SK-N-SH (cell line): ENCODE results near the gene NOX5. TPM values are rescaled to one million over a fixed set of nuclear protein-coding genes. Genes with fewer than 3 reads are reported as not detected.

ENCODE experiments used
- CTCF ChIA-PET: fragments of 300-600, 350-600 bp; formaldehyde crosslinking; extraction: SDS; loops from one replicate; lab custom pipeline; 2021; lab: Yijun Ruan, JAX
- POLR2A ChIA-PET: fragments of 350-600 bp; sonication (Branson Sonifier 250); formaldehyde crosslinking; extraction: SDS; loops from one replicate; lab custom pipeline; 2020; ENCODE audit warnings: antibody characterized with exemption, inconsistent platforms; lab: Yijun Ruan, JAX
- DNase-seq: peaks from one replicate; pipeline ENCODE4 v3.0.0; 2012
- H2AFZ ChIP-seq: fragments of 200-600 bp; sonication (generic); 2 replicates; pipeline ENCODE4 v1.8.1; 2016; ENCODE audit warnings: antibody characterized with exemption, mild to moderate bottlenecking, low read depth
- H3F3A ChIP-seq: fragments of 200-600 bp; sonication (generic); replicated peaks from 2 replicates; pipeline ENCODE3; 2016; ENCODE audit warnings: antibody characterized with exemption, mild to moderate bottlenecking; ENCODE audit not compliant: insufficient read depth
- H3K27ac ChIP-seq, 2 experiments: fragments of 200-500 bp in 1 of 2; fragments of 200-600 bp in 1 of 2; sonication (Bioruptor generic) in 1 of 2; sonication (generic), shearing (Covaris generic) in 1 of 2; 2 replicates each; pipeline versions ENCODE4 v1.5.1 to v1.6.1; 2014 to 2016; ENCODE audit warnings: low read depth in 2 of 2, inconsistent platforms in 1 of 2, low read length in 1 of 2, mild to moderate bottlenecking in 1 of 2, mixed read lengths in 1 of 2
- H3K27me3 ChIP-seq: fragments of 200-600 bp; sonication (generic), shearing (Covaris generic); 2 replicates; pipeline ENCODE4 v1.6.1; 2016; ENCODE audit warnings: mixed run types; ENCODE audit not compliant: insufficient read depth
- H3K36me3 ChIP-seq, 2 experiments: fragments of 200-500 bp in 1 of 2; fragments of 200-600 bp in 1 of 2; sonication (Bioruptor generic) in 1 of 2; sonication (generic) in 1 of 2; replicated peaks in 1 of 2; 2 replicates each; pipeline versions ENCODE3 to v1.5.1; 2014 to 2016; ENCODE audit warnings: low read length in 1 of 2, mild to moderate bottlenecking in 1 of 2; ENCODE audit not compliant: insufficient read depth in 2 of 2, control insufficient read depth in 1 of 2
- H3K4me1 ChIP-seq, 2 experiments: fragments of 200-500 bp in 1 of 2; fragments of 200-600 bp in 1 of 2; sonication (Bioruptor generic) in 1 of 2; sonication (generic), shearing (Covaris generic) in 1 of 2; 2 replicates each; pipeline versions ENCODE4 v1.5.1 to v1.6.1; 2014 to 2016; ENCODE audit warnings: low read depth in 1 of 2, low read length in 1 of 2, mixed run types in 1 of 2; ENCODE audit not compliant: insufficient read depth in 2 of 2, control insufficient read depth in 1 of 2
- H3K4me2 ChIP-seq: fragments of 200-600 bp; sonication (generic), shearing (Covaris generic); 2 replicates; pipeline ENCODE4 v1.6.1; 2017; ENCODE audit warnings: mixed run types
- H3K4me3 ChIP-seq, 2 experiments: fragments of 200-500 bp in 1 of 2; fragments of 200-600 bp in 1 of 2; sonication (Bioruptor generic) in 1 of 2; sonication (generic), shearing (Covaris generic) in 1 of 2; 2 replicates each; pipeline versions ENCODE4 v1.5.1 to v1.8.1; 2014 to 2016; ENCODE audit warnings: low read depth in 2 of 2, inconsistent platforms in 1 of 2, low read length in 1 of 2, mild to moderate bottlenecking in 1 of 2, mixed read lengths in 1 of 2, moderate library complexity in 1 of 2
- H3K79me2 ChIP-seq: fragments of 200-600 bp; sonication (generic); 2 replicates; pipeline ENCODE4 v1.8.1; 2017; ENCODE audit warnings: mild to moderate bottlenecking; ENCODE audit not compliant: insufficient read depth
- H3K9ac ChIP-seq: fragments of 200-600 bp; sonication (generic); 2 replicates; pipeline ENCODE4 v1.6.1; 2017; ENCODE audit warnings: mixed run types
- H3K9me2 ChIP-seq: fragments of 200-600 bp; sonication (generic); 2 replicates; pipeline ENCODE4 v1.6.1; 2017; ENCODE audit warnings: mixed run types
- H3K9me3 ChIP-seq: fragments of 200-600 bp; sonication (generic); 2 replicates; pipeline ENCODE4 v1.6.1; 2017; ENCODE audit warnings: mixed run types, mild to moderate bottlenecking, moderate library complexity
- H4K20me1 ChIP-seq: fragments of 200-600 bp; sonication (generic); 2 replicates; pipeline ENCODE4 v1.6.1; 2017; ENCODE audit warnings: mild to moderate bottlenecking, mixed run types; ENCODE audit not compliant: insufficient read depth
- GABPA ChIP-seq: IDR thresholded peaks from 2 replicates; pipeline ENCODE4 v1.4.0; 2012; ENCODE audit warnings: low read depth, mild to moderate bottlenecking
- GATA2 ChIP-seq: sonication (generic); formaldehyde crosslinking; IDR thresholded peaks from 2 replicates; pipeline ENCODE4 v1.5.0; 2020; ENCODE audit warnings: mild to moderate bottlenecking, missing genetic modification reagents
- MXI1 ChIP-seq: IDR thresholded peaks from 2 replicates; pipeline ENCODE4 v1.6.1; 2012; ENCODE audit warnings: mild to moderate bottlenecking, low read depth, low read length, improper control_type of control experiment
- PBX3 ChIP-seq: IDR thresholded peaks from 2 replicates; pipeline ENCODE4; 2012
- POLR2AphosphoS5 ChIP-seq: IDR thresholded peaks from 2 replicates; pipeline ENCODE4 v1.6.1; 2012; ENCODE audit warnings: low read depth, low read length
- RCOR1 ChIP-seq: fragments of 150-350 bp; IDR thresholded peaks from 2 replicates; pipeline ENCODE4 v1.6.1; 2017; ENCODE audit warnings: antibody characterized with exemption, low read length
- REST ChIP-seq: IDR thresholded peaks from 2 replicates; pipeline ENCODE4 v1.6.1; 2012; ENCODE audit warnings: mild to moderate bottlenecking, low read depth, low read length, moderate library complexity
- RXRA ChIP-seq: IDR thresholded peaks from 2 replicates; pipeline ENCODE4 v1.4.0; 2012; ENCODE audit warnings: low read depth, mild to moderate bottlenecking, borderline replicate concordance
- SIN3A ChIP-seq: IDR thresholded peaks from 2 replicates; pipeline ENCODE4 v1.6.1; 2012; ENCODE audit warnings: low read depth, mild to moderate bottlenecking, low read length, moderate library complexity, borderline replicate concordance
- SMC3 ChIP-seq: IDR thresholded peaks from 2 replicates; pipeline ENCODE4 v1.6.1; 2012; ENCODE audit warnings: low read depth, low read length, improper control_type of control experiment
- TEAD4 ChIP-seq: IDR thresholded peaks from 2 replicates; pipeline ENCODE4 v1.4.0; 2012; ENCODE audit warnings: mild to moderate bottlenecking, borderline replicate concordance; ENCODE audit not compliant: insufficient read depth
- WGBS: methylation state at CpG from one replicate; pipeline ENCODE4 v1.1.6; 2017; ENCODE audit warnings: low lambda C conversion rate; 5-methylcytosine and 5-hydroxymethylcytosine counted together
- polyA plus RNA-seq, 3 experiments: library from polyadenylated mRNA; depleted of rRNA; stranded (reverse); fragments of >200 nt; gene quantifications; 2 replicates each; pipeline ENCODE4 v1.2.3, GENCODE V29; 2012
- TF ChIP-seq, protein P1 (sequence below): fragments of 200-600 bp; sonication (generic); IDR thresholded peaks from 2 replicates; pipeline ENCODE4 v1.6.1; 2017; ENCODE audit warnings: antibody characterized with exemption, mild to moderate bottlenecking, moderate library complexity

NOX5 gene
- polyA plus RNA-seq, 1 of the 3 experiments (the other 2 are of a cell fraction) = 0.05 TPM

DNA sequence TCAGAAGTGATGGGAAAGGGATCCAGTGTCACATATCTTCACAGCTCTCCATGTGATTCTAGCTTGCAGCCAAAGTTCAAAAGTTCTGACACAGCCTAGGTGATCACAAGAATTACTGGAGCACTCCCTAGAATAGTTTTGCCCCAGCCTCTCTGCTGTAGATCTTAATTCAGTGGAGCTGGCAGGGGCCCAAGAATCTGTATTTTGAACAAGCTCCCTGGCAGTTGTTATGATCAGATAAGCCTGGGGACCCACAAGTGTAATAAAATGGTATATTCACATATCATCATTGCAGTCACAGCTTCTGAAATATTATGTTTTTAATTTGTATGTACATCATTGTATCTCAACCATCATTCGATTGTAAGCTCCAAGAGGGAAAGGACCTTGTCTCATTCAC, 62.3 kb downstream of the NOX5 start:
- H3K36me3 ChIP-seq = no peaks in the 10 kb centered on the region
- no peaks in the 10 kb centered on the region for H3K79me2 ChIP-seq
- CTCF ChIA-PET = interaction anchor here (1.6 to 4.0 kb wide), 2 partner anchors 17 to 390 kb away, joined by 3 to 25 read pairs; no protein-coding TSS in a partner anchor
- H3K4me1 ChIP-seq = peaks cover 14 to 35% of the 10 kb centered on the region in 2 experiments
- no peaks in the 10 kb centered on the region for H3K9me2 ChIP-seq
- 83% methylated on average over 1 of the region's 1 CpG for WGBS
- H3K4me3 ChIP-seq = no peak overlapping the region
- POLR2A ChIA-PET = no interaction called here
- no peaks in the 10 kb centered on the region for H3F3A ChIP-seq
- H3K27me3 ChIP-seq = no peaks in the 10 kb centered on the region
- no peak for DNase-seq
- H3K9me3 ChIP-seq = no peaks in the 10 kb centered on the region
- no peak overlapping the region for H3K27ac ChIP-seq
- no peaks in the 10 kb centered on the region for H4K20me1 ChIP-seq
- TF ChIP-seq SIN3A (no peak), GATA2 (CRISPR knock-in tag) (no peak), TEAD4 (no peak), SMC3 (no peak), REST (no peak), RCOR1 (no peak), GABPA (no peak), RXRA (no peak), MXI1 (no peak)
- TF ChIP-seq, protein P1, sequence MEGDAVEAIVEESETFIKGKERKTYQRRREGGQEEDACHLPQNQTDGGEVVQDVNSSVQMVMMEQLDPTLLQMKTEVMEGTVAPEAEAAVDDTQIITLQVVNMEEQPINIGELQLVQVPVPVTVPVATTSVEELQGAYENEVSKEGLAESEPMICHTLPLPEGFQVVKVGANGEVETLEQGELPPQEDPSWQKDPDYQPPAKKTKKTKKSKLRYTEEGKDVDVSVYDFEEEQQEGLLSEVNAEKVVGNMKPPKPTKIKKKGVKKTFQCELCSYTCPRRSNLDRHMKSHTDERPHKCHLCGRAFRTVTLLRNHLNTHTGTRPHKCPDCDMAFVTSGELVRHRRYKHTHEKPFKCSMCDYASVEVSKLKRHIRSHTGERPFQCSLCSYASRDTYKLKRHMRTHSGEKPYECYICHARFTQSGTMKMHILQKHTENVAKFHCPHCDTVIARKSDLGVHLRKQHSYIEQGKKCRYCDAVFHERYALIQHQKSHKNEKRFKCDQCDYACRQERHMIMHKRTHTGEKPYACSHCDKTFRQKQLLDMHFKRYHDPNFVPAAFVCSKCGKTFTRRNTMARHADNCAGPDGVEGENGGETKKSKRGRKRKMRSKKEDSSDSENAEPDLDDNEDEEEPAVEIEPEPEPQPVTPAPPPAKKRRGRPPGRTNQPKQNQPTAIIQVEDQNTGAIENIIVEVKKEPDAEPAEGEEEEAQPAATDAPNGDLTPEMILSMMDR = no peak
- no peak overlapping the region for H2AFZ ChIP-seq
- H3K9ac ChIP-seq = no peak overlapping the region
- no peak overlapping the region for H3K4me2 ChIP-seq

- POLR2A ChIA-PET = interaction anchor here (0.5 kb wide), 1 partner anchor 207 kb away, joined by 3 read pairs; no protein-coding TSS in a partner anchor
- no peak overlapping the region for H3K9ac ChIP-seq
- CTCF ChIA-PET = interaction anchor here (1.2 to 1.6 kb wide), 2 partner anchors 32 to 316 kb away, joined by 3 to 5 read pairs; no protein-coding TSS in a partner anchor
Observed at GRCh38 chr15:69078638-69079037, 64.1 kb downstream of the NOX5 start.

More at GRCh38 chr15:69078638-69079037, 64.1 kb downstream of the NOX5 start:
- Histone ChIP-seq H4K20me1 (no peaks in the 10 kb centered on the region), H3K27ac (no peak overlapping the region), H3K4me2 (no peak overlapping the region), H3F3A (peaks cover 8% of the 10 kb centered on the region), H3K27me3 (no peaks in the 10 kb centered on the region), H3K4me1 (peaks cover 31 to 43% of the 10 kb centered on the region in 2 experiments), H3K36me3 (no peaks in the 10 kb centered on the region), H2AFZ (no peak overlapping the region), H3K9me2 (no peaks in the 10 kb centered on the region)
- DNase-seq = no peak
- WGBS = 96% methylated on average over 8 of the region's 8 CpGs
- no peak for TF ChIP-seq POLR2AphosphoS5
- no peak for TF ChIP-seq TEAD4
- no peak for TF ChIP-seq SMC3
- no peak for TF ChIP-seq PBX3
- TF ChIP-seq, all 33 proteins: peak for 0
- Histone ChIP-seq H3K9me3 (no peaks in the 10 kb centered on the region), H3K4me3 (no peak overlapping the region), H3K79me2 (no peaks in the 10 kb centered on the region)
